ENCODE data around the gene LIX1L.
"Not testable (repeated sequence)": the region's sequence is repeated elsewhere in the genome, so short reads cannot be mapped to it uniquely, and the experiment has no call there.

LIX1L gene

DNA sequence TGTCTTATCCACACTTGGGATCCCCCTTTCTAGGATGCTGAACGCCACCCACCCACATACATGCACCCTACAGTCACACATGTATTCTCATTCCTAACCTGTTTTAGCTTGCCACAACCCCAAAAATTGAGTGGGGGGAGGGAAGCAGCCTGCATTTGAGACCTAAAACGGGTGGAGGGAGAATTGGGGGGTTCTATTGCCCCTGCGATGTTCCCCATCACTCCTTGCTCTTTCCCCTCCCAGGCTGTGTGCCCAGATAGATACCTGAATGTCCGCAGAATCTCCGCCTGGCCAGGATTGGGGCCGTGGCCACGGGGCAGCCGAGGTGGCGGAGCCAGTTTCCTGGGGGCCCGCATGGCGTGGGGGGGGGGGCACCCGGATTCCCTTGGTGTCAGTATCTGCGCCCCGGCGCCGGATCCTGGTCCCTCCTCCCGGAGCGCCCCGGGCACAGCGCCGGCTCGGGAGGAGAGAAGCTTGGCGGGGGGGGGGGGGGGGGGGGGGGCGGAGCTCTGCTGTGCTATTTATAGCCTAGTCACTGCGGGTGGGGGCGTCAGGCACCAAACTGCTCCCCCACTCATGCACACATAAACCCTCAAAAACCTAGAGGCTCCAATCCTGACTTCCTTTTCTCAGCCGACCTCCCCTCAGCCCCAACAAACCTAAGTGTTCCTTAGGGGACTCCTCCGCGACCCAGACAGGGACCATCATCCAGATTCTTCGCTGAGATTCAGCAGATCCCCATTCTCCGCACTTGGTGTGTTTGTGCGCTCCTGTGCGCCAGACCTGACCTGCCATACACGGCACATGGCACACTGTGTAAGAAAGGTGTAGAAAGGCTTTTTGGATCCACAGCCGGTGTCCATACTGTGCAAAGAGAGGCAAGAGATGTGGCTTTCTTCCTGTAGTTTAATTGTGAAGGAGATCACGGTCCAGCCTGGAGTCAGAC lies 4.6 kb upstream of the LIX1L start:
- DNase-seq = peak; percentile 50

GRCh38 chr1:145961425-145962156 lies 3.8 kb upstream of the LIX1L start:
- peak; percentile 80 for DNase-seq

GRCh38 chr1:145961109-145961424 lies 3.2 kb upstream of the LIX1L start:
- DNase-seq = no peak

GRCh38 chr1:145960468-145961108 lies 2.8 kb upstream of the LIX1L start:
- DNase-seq = peak; percentile 59

DNA sequence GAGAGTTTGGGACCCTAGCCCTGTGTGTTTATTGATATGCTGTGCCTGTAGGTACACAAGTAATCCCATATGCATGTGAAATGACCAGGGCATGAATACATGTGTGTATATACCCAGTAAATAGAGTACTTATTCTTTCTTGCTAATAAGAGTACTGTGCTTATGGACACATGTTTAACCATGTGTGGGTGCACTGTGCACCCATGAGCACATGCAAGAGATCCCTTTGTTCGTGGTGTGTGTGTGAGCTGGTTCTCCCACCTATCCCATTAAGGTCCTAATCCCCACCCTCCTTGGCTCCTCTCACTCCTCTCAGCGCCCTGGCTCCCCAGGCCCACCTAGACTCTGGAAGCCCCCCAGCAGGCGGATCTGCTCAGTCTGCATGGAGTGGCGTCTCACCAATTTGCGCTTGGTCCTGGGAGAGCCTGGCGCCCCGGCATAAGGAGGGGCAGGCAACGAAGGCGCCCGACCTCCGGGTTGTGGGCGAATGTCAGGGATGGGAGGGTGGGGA lies 2.2 kb upstream of the LIX1L start:
- DNase-seq = no peak

DNA sequence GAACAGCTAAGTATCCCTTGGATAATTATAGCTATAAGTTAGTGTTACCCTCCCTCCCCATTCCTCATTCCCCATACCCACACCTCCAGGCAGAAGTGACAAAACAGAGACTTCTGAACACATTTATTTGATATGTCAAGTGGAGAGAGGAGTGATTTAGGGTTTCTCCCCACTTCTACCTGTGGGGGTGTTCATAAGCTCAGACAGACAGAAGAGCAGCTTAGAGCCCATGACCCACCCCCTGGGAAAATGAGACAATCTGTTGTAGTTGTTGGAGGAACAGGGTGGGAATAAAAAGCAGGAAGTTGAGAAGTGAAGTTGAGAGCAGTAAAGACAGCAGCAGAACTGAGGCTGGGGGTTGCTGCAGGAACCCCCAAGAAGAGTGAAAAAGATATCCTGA lies 1.5 kb upstream of the LIX1L start:
- DNase-seq = no peak

DNA sequence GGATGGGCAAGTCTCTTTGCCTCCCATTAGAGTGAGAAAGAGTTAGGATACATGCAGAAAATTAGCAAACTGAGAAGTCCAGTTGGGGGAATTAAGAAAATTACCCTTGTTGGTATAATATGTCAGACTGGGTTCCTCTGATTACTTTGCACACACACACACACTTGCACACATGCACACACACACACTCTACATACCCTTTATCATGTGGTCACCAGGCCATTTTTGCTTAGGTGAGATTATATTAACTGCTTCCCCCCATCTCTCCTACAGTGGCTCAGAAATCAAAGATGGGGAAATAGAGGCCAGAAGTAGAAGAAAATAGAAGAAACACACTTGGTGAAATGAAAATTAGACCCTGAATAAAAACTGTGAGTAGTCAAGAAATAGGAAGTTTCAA lies 917 bp upstream of the LIX1L start:
- no peak for DNase-seq

DNA sequence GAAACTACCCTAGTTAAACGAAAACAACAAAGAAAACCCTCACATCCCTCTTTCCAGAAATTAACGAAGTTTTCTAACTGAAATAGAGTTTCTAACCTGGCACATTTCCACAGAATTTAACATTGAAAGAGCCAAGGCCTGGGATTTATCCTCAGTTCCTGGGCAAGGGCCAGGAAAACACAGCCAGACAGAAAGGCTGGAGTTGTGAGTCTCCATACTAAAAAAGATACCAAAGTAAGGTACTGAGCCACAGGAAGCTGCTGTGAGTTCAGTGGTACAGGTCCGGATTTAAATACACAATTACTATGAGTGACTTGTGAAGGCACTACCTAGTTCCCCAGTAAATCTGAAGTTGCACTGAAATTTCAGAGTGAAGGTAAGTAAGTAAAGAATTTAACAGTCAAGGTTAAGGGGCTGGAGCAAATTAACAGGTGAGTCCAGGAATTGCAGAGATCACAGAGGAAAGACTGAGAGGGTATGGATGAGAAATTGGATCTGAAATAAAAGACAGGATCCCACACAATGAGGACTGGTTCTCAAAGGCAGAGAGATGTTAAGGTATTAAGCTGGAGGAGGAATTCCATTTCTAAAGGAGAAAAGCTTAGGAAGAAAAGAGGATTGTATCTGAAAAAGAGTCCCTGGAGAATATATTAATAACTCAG lies 905 bp downstream of the LIX1L start:
- DNase-seq = no peak

GRCh38 chr1:145956361-145956760 lies 1.5 kb downstream of the LIX1L start:
- DNase-seq = no peak

GRCh38 chr1:145955436-145955835 lies 2.4 kb downstream of the LIX1L start:
- no peak for DNase-seq

DNA sequence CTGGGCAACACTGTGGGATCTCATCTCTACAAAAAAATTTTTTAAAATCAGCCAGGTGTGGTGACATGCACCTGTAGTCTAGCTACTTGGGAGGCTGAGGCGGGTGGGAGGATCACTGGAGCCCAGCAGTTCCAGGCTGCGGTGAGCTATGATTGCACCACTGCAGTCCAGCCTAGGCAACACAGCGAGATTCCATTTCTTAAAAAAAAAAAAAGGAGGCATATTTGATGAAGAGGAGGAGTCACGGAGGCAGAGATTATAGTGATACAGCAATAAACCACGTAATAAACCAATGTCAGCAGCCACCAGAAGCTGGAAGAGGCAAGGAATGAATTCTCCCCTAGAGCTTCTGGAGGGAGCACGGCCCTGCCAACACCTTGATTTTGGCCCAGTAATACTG lies 4.0 kb downstream of the LIX1L start:
- no peak for DNase-seq

DNA sequence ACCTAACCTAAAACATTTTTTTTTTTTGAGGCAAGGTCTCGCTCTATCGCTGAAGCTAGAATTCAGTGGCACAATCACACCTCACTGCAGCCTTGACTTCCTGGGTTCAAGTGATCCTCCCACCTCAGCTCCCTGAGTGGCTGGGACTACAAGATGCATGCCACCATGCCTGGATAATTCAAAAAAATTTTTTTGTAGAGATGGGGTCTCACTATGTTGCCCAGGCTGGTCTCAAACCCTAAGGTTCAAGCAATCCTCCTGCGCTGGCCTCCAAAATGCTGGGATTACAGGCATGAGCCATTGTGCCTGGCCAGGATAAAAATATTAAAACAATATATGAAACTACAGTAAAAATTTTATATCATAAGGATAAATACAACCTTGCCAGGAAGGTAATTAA lies 4.9 kb downstream of the LIX1L start:
- DNase-seq = no peak

- no peak for DNase-seq
These were observed 6.3 kb downstream of the LIX1L start for GRCh38 chr1:145951526-145951925.

DNA sequence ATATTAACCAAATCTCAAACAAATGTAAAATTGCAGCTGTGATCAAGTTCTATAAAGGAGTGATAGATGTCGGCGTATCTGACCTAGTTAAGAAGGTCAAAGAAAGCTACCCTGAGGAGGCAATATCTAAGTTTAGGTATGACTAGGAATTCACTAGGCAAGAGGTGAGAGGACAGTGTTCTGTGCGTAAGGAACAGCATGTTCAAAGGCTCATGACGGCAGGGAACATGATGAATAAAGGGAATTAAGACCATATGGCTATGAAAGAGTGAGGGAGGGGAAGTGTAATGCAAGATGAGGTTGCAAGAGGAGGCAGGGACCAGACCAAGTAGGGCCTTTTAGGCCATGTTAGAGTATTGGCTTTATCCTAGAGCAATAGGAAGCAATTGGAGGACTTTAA lies 8.6 kb downstream of the LIX1L start:
- DNase-seq = no peak

- no peak for DNase-seq
These were observed 10.3 kb downstream of the LIX1L start for GRCh38 chr1:145947551-145947950.

DNA sequence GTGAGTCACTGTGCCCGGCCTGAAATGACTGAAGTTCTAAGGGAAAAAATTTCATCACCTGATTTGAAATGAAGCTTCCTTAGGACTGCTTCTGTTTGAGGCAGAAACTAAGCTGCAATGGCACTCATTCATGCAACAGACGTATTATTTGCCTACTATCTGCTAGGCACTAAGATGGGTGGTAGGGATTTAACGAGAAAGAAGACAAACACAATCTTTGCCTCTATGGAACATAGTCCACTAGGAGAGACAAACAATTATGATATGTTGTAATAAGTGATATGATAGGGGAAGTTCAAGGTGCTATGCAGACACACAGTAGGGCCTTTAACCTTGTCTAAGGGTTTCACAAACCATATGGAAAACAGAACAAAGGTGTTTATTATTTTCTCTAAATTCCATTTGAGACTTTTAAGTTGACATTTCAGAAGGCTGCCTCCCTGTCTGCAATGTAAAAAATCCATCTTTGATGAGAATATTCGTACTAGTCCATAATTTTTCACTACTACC lies 11.3 kb downstream of the LIX1L start:
- no peak for DNase-seq

DNA sequence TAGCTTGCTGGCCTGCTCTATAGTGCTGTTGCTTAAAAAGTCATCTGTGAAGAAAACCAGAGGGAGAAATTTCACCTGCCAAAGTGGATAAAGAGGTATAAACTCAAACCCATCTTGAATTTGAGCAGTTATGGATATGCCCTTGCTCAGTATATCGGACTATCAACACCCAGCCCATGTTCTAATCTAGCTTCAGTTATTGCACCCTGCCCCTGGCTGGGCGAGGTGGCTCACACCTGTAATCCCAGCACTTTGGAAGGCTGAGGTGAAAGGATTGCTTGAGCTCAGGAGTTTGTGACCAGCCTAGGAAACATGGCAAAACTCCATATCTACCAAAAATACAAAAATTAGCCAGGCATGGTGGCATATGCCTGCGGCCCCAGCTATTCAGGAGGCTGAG lies 13.3 kb downstream of the LIX1L start:
- no peak for DNase-seq

DNA sequence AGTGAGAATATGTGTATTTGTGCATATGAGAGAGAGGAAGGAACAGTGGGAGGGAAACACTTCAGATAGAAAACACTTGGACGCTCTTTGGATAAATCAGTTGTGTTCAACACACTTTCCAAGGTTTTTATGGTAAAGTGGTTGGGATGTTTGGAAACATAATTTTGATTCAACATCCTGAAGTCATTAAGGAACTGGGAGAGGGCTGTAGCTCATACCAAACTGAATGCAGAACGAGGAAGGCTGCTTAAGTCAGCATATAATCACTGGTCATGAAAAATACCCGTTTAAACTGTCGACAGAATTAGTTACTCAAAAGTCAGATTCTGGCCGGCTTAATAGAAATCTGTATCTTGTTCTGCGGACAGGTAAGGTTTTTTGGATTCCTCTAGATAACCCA lies 14.9 kb downstream of the LIX1L start:
- no peak for DNase-seq

- no peak for DNase-seq
These were observed 15.4 kb downstream of the LIX1L start for GRCh38 chr1:145942405-145942804.

DNA sequence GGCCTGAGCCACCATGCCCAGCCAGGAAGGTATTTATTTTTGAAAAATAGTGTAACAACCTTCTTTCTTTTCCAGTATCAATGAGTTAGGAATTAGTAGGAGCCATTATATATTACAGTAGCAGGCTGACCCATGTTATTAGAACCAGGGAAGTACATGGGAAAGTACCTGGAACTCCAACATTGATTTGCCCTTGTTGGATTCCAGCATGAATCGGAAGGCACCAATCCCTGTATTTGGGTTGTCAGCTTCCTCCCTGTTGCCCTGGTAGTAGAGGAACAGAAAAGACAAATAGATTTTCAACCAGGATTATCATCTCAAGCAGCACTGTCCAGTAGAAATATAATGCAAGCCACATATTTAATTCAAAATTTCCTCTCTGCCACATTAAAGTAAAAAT lies 20.4 kb downstream of the LIX1L start:
- DNase-seq = no peak

GRCh38 chr1:145936247-145936646 lies 21.6 kb downstream of the LIX1L start:
- no peak for DNase-seq

GRCh38 chr1:145935708-145936107 lies 22.1 kb downstream of the LIX1L start:
- DNase-seq = no peak

DNA sequence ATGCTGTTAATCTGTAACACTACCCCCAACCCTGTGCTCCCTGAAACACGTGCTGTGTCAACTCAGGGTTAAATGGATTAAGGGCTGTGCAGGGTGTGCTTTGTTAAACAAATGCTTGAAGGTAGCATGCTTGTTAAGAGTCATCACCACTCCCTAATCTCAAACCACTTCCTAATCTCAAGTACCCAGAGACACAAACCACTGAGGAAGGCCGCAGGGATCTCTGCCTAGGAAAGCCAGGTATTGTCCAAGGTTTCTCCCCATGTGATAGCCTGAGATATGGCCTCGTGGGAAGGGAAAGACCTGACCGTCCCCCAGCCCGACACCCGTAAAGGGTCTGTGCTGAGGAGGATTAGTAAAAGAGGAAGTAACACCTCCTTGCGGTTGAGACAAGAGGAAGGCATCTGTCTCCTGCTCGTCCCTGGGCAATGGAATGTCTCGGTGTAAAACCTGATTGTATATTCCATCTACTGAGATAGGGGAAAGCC lies 25.3 kb downstream of the LIX1L start:
- not testable (repeated sequence) for DNase-seq
